ENCODE measurements around the gene TNRC6B.

- no peak for TF ChIP-seq ZBTB43 (CRISPR knock-in tag; IDR thresholded peaks at IDR 0.05)
- no peak for TF ChIP-seq CTCF (IDR thresholded peaks at IDR 0.05)
- no peak for TF ChIP-seq ZNF512 (CRISPR knock-in tag; IDR thresholded peaks at IDR 0.05; ENCODE audit: borderline replicate concordance)
- TF ChIP-seq RELA (CRISPR knock-in tag; IDR thresholded peaks at IDR 0.05; ENCODE audit: borderline replicate concordance): no peak
- TF ChIP-seq CREM (CRISPR knock-in tag; IDR thresholded peaks at IDR 0.05): no peak
Measured at GRCh38 chr22:40361100-40361499, 183.4 kb downstream of the TNRC6B start.
